ENCODE results near the gene SLC22A4.
A peak's percentile ranks its signal among the peaks of the same experiment; 100 is the strongest.

The SLC22A4 gene

GRCh38 chr5:132262882-132263547, 31.2 kb upstream of the SLC22A4 start:
- no peak for DNase-seq

GRCh38 chr5:132263548-132264261, 30.5 kb upstream of the SLC22A4 start:
- no peak for DNase-seq

- no peak for DNase-seq
These were observed 29.5 kb upstream of the SLC22A4 start for GRCh38 chr5:132264546-132265335.

- DNase-seq = no peak
These were observed 28.7 kb upstream of the SLC22A4 start for GRCh38 chr5:132265336-132266030.

GRCh38 chr5:132266031-132266835, 28.0 kb upstream of the SLC22A4 start:
- no peak for DNase-seq

- no peak for DNase-seq
These were observed 27.4 kb upstream of the SLC22A4 start for GRCh38 chr5:132266836-132267160.

GRCh38 chr5:132267166-132267739, 26.9 kb upstream of the SLC22A4 start:
- no peak for DNase-seq

GRCh38 chr5:132267931-132268768, 26.0 kb upstream of the SLC22A4 start:
- no peak for DNase-seq

GRCh38 chr5:132268769-132269551, 25.2 kb upstream of the SLC22A4 start:
- no peak for DNase-seq

- DNase-seq = peak in 1 of 2 donors; percentile 4
These were observed 24.4 kb upstream of the SLC22A4 start for GRCh38 chr5:132269635-132270334.

GRCh38 chr5:132270335-132270665, 23.9 kb upstream of the SLC22A4 start:
- DNase-seq = peak in 1 of 2 donors; percentile 8

GRCh38 chr5:132270706-132271105, 23.5 kb upstream of the SLC22A4 start:
- DNase-seq = no peak

- DNase-seq = peak in 1 of 2 donors; percentile 23
These were observed 22.6 kb upstream of the SLC22A4 start for GRCh38 chr5:132271251-132272246.

- peak; percentile 54 to 60 for DNase-seq
These were observed 21.6 kb upstream of the SLC22A4 start for GRCh38 chr5:132272311-132273210.

- DNase-seq = no peak
These were observed 20.6 kb upstream of the SLC22A4 start for GRCh38 chr5:132273631-132274030.

GRCh38 chr5:132274050-132274792, 20.0 kb upstream of the SLC22A4 start:
- no peak for DNase-seq
